OCI-M2 (cell line): ENCODE data around the gene FBXO15.

Experiments used
- DNase-seq: peaks from one replicate; lab custom pipeline; 2025; ENCODE audit not compliant: unreplicated experiment; lab: John Stamatoyannopoulos, UW

The FBXO15 gene

GRCh38 chr18:74115046-74115445 is 32.6 kb downstream of the FBXO15 start:
- DNase-seq, result no peak

GRCh38 chr18:74114116-74114515 is 33.5 kb downstream of the FBXO15 start:
- DNase-seq, result no peak

- no peak for DNase-seq
Observed at GRCh38 chr18:74113711-74114110, 33.9 kb downstream of the FBXO15 start.

GRCh38 chr18:74110976-74111375 is 36.7 kb downstream of the FBXO15 start:
- no peak for DNase-seq

GRCh38 chr18:74110149-74110548 is 37.5 kb downstream of the FBXO15 start:
- no peak for DNase-seq

GRCh38 chr18:74108460-74108859 is 39.2 kb downstream of the FBXO15 start:
- no peak for DNase-seq

- DNase-seq, result no peak
Observed at GRCh38 chr18:74097803-74098202, 49.8 kb downstream of the FBXO15 start.

GRCh38 chr18:74092922-74093321 is 54.7 kb downstream of the FBXO15 start:
- no peak for DNase-seq

- DNase-seq, result no peak
Observed at GRCh38 chr18:74084184-74084855, 63.3 kb downstream of the FBXO15 start.

GRCh38 chr18:74083557-74083952 is 64.1 kb downstream of the FBXO15 start:
- DNase-seq, result no peak

GRCh38 chr18:74082742-74083556 is 64.7 kb downstream of the FBXO15 start:
- DNase-seq, result no peak

GRCh38 chr18:74081966-74082741 is 65.5 kb downstream of the FBXO15 start:
- no peak for DNase-seq

GRCh38 chr18:74078257-74078656 is 69.4 kb downstream of the FBXO15 start:
- no peak for DNase-seq

GRCh38 chr18:74074668-74075564 is 72.7 kb downstream of the FBXO15 start:
- DNase-seq, result no peak

GRCh38 chr18:74073957-74074667 is 73.5 kb downstream of the FBXO15 start:
- no peak for DNase-seq

GRCh38 chr18:74069178-74070050 is 78.2 kb downstream of the FBXO15 start:
- DNase-seq, result no peak

GRCh38 chr18:74068296-74068695 is 79.3 kb downstream of the FBXO15 start:
- DNase-seq, result no peak

GRCh38 chr18:74066018-74066417 is 81.6 kb downstream of the FBXO15 start:
- DNase-seq, result no peak

GRCh38 chr18:74065366-74065765 is 82.3 kb downstream of the FBXO15 start:
- no peak for DNase-seq
